Smooth muscle cell (in vitro differentiated cells): Measurements from ENCODE around the gene PDCD6IP. TPM values are rescaled to one million over a fixed set of nuclear protein-coding genes. Genes with fewer than 3 reads are reported as not detected.
"Not testable (repeated sequence)": the region's sequence is repeated elsewhere in the genome, so short reads cannot be mapped to it uniquely, and the experiment has no call there.

Experiments
- DNase-seq: peaks from one replicate; lab custom pipeline; 2025; ENCODE audit not compliant: unreplicated experiment; lab: John Stamatoyannopoulos, UW
- H2AFZ ChIP-seq: fragments of 200-600 bp; sonication (generic); 2 replicates; pipeline ENCODE4 v1.6.0; 2016; ENCODE audit warnings: antibody characterized with exemption, low read depth, mild to moderate bottlenecking
- H3F3A ChIP-seq: fragments of 200-600 bp; sonication (generic); 2 replicates; pipeline ENCODE4 v1.6.0; 2017; ENCODE audit warnings: antibody characterized with exemption, low read depth
- H3K27ac ChIP-seq: fragments of 200-600 bp; sonication (generic); 2 replicates; pipeline ENCODE4 v1.5.1; 2016; ENCODE audit warnings: low read depth, mild to moderate bottlenecking
- H3K27me3 ChIP-seq: fragments of 200-600 bp; sonication (generic); 2 replicates; pipeline ENCODE4 v1.6.1; 2016; ENCODE audit warnings: low read depth, mild to moderate bottlenecking
- H3K36me3 ChIP-seq: fragments of 200-600 bp; sonication (generic); 2 replicates; pipeline ENCODE4 v1.5.1; 2016; ENCODE audit warnings: low read depth
- H3K4me1 ChIP-seq: fragments of 200-600 bp; sonication (generic); 2 replicates; pipeline ENCODE4 v1.5.1; 2016; ENCODE audit warnings: low read depth
- H3K4me2 ChIP-seq: fragments of 200-600 bp; sonication (generic); 2 replicates; pipeline ENCODE4 v1.6.0; 2016; ENCODE audit warnings: mild to moderate bottlenecking
- H3K4me3 ChIP-seq: fragments of 200-600 bp; sonication (generic); 2 replicates; pipeline ENCODE4 v1.5.1; 2016; ENCODE audit warnings: mild to moderate bottlenecking
- H3K79me2 ChIP-seq: fragments of 200-600 bp; sonication (generic); 2 replicates; pipeline ENCODE4 v1.6.0; 2016; ENCODE audit warnings: low read depth, mild to moderate bottlenecking
- H3K9ac ChIP-seq: fragments of 200-600 bp; sonication (generic); 2 replicates; pipeline ENCODE4 v1.6.0; 2016; ENCODE audit warnings: low read depth
- H3K9me3 ChIP-seq: fragments of 200-600 bp; sonication (generic); replicated peaks from 2 replicates; pipeline ENCODE4 v1.5.1; 2016; ENCODE audit warnings: low read depth
- H4K20me1 ChIP-seq: fragments of 200-600 bp; sonication (generic); 2 replicates; pipeline ENCODE4 v1.6.0; 2016; ENCODE audit warnings: low read depth
- WGBS: methylation state at CpG from one replicate; pipeline ENCODE4 v1.1.7; 2016; ENCODE audit warnings: low lambda C conversion rate; 5-methylcytosine and 5-hydroxymethylcytosine counted together
- polyA plus RNA-seq: library from polyadenylated mRNA; unstranded; fragments of >200 nt; fragmentation: Nextera tagmentation; extraction: Ambion mirVana; gene quantifications from 2 replicates; pipeline ENCODE4 v1.2.1, GENCODE V29; 2016
- total RNA-seq: library from RNA; depleted of rRNA; stranded (reverse); fragments of >200 nt; gene quantifications from 2 replicates; pipeline ENCODE4 v1.2.3, GENCODE V29; 2014
- TF ChIP-seq, protein P1 (sequence below): fragments of 200-600 bp; sonication (generic); IDR thresholded peaks from 2 replicates; pipeline ENCODE4 v1.5.1; 2017; ENCODE audit warnings: borderline replicate concordance, mild to moderate bottlenecking, antibody characterized with exemption; ENCODE audit not compliant: insufficient read depth, poor library complexity, severe bottlenecking

Gene PDCD6IP
- total and polyA plus RNA-seq, 2 experiments from 2014 or later, result 97.6 to 138 TPM

DNA sequence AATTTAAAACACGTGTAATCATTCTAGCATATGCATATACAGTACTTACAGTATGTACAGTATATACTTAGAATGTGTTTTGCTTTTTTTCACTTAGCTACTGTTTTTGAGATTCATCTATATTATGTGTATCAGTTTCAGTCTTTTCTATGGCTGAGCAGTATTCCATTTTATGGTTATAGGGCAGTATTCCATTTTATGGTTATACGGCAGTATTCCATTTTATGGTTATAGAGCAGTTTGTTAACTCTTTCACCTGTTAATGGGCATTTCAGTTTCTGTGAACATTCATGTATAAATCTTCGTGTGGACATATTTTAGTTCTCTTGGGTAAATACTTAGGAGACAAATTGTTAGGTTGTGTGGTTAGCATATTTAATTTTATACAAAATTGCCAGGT, 40.9 kb downstream of the PDCD6IP start:
- no peak overlapping the region for H3K9ac ChIP-seq
- H3K4me3 ChIP-seq, result no peak overlapping the region
- H3F3A ChIP-seq, result no peaks in the 10 kb centered on the region
- no peak overlapping the region for H3K4me2 ChIP-seq
- WGBS, result 94% methylated on average over 3 of the region's 3 CpGs
- no peak for DNase-seq
- no peaks in the 10 kb centered on the region for H3K27me3 ChIP-seq
- H3K9me3 ChIP-seq, result no peaks in the 10 kb centered on the region
- TF ChIP-seq, protein P1, sequence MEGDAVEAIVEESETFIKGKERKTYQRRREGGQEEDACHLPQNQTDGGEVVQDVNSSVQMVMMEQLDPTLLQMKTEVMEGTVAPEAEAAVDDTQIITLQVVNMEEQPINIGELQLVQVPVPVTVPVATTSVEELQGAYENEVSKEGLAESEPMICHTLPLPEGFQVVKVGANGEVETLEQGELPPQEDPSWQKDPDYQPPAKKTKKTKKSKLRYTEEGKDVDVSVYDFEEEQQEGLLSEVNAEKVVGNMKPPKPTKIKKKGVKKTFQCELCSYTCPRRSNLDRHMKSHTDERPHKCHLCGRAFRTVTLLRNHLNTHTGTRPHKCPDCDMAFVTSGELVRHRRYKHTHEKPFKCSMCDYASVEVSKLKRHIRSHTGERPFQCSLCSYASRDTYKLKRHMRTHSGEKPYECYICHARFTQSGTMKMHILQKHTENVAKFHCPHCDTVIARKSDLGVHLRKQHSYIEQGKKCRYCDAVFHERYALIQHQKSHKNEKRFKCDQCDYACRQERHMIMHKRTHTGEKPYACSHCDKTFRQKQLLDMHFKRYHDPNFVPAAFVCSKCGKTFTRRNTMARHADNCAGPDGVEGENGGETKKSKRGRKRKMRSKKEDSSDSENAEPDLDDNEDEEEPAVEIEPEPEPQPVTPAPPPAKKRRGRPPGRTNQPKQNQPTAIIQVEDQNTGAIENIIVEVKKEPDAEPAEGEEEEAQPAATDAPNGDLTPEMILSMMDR, result no peak
- peaks cover 6% of the 10 kb centered on the region for H3K79me2 ChIP-seq
- H4K20me1 ChIP-seq, result peaks cover 12% of the 10 kb centered on the region
- peaks cover 8% of the 10 kb centered on the region for H3K36me3 ChIP-seq
- no peaks in the 10 kb centered on the region for H3K4me1 ChIP-seq
- H2AFZ ChIP-seq, result no peak overlapping the region
- H3K27ac ChIP-seq, result no peak overlapping the region

- no peaks in the 10 kb centered on the region for H3K27me3 ChIP-seq
- no peak overlapping the region for H3K9ac ChIP-seq
- no peaks in the 10 kb centered on the region for H3K9me3 ChIP-seq
- no peaks in the 10 kb centered on the region for H3K4me1 ChIP-seq
- H3K4me3 ChIP-seq, result no peak overlapping the region
- no peak overlapping the region for H2AFZ ChIP-seq
- WGBS, result 92% methylated on average over 2 of the region's 2 CpGs
- peaks cover 15% of the 10 kb centered on the region for H3K36me3 ChIP-seq
- peaks cover 12% of the 10 kb centered on the region for H4K20me1 ChIP-seq
- H3K4me2 ChIP-seq, result no peak overlapping the region
- H3K27ac ChIP-seq, result no peak overlapping the region
- no peaks in the 10 kb centered on the region for H3K79me2 ChIP-seq
- H3F3A ChIP-seq, result no peaks in the 10 kb centered on the region
- no peak for DNase-seq
- TF ChIP-seq, protein P1, result no peak
These were observed 41.7 kb downstream of the PDCD6IP start for GRCh38 chr3:33840179-33840578.

GRCh38 chr3:33848624-33849347, 50.4 kb downstream of the PDCD6IP start:
- Histone ChIP-seq H3K79me2 (peaks cover 7% of the 10 kb centered on the region), H3K4me3 (no peak overlapping the region), H3K4me2 (no peak overlapping the region), H3K27ac (no peak overlapping the region), H3K9ac (no peak overlapping the region), H3K36me3 (peaks cover 17% of the 10 kb centered on the region), H3K27me3 (no peaks in the 10 kb centered on the region), H3F3A (no peaks in the 10 kb centered on the region), H4K20me1 (peaks cover 13% of the 10 kb centered on the region), H3K9me3 (no peaks in the 10 kb centered on the region), H2AFZ (no peak overlapping the region), H3K4me1 (peaks cover 6% of the 10 kb centered on the region)
- 82% methylated on average over 10 of the region's 10 CpGs for WGBS
- TF ChIP-seq, protein P1, result no peak
- DNase-seq, result no peak

DNA sequence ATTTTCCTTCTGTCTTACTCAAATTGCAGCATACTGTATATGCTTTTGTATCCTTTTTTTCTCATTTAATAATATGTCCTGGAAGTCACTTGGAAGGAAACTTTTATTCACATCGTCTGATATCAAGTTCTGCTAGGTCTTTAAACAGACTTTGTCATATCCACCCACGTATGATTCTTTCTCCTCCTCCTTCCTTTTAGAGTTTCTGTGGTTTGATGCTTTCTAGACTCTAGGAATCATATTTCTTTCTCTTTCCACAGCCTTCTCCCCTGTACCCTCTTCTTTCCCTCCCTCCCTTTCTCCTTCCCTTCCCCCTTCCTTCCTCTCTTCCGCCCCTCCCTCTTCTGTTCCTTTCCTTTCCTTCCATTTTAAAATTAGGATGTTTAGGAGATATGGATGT, 52.2 kb downstream of the PDCD6IP start:
- not testable (repeated sequence) for H3K27ac ChIP-seq, H3K4me1 ChIP-seq, H4K20me1 ChIP-seq, H3K9me3 ChIP-seq, H3K27me3 ChIP-seq, H3K9ac ChIP-seq, H3K4me3 ChIP-seq, H2AFZ ChIP-seq, H3F3A ChIP-seq, DNase-seq, H3K79me2 ChIP-seq, H3K4me2 ChIP-seq
- peaks cover 10% of the 10 kb centered on the region for H3K36me3 ChIP-seq
- WGBS, result 63% methylated on average over 3 of the region's 3 CpGs

- H3K27me3 ChIP-seq, H2AFZ ChIP-seq, H3K79me2 ChIP-seq, H3F3A ChIP-seq, H3K4me1 ChIP-seq, H3K9me3 ChIP-seq, H3K4me3 ChIP-seq, H3K4me2 ChIP-seq, H3K9ac ChIP-seq, DNase-seq, H4K20me1 ChIP-seq: not testable (repeated sequence)
- peak overlapping the region; percentile 12 for H3K27ac ChIP-seq
- peaks cover 18% of the 10 kb centered on the region for H3K36me3 ChIP-seq
- WGBS, result 34% methylated on average over 1 of the region's 1 CpG
These were observed 57.0 kb downstream of the PDCD6IP start for GRCh38 chr3:33855407-33855806.
